WTC11 (cell line): ENCODE results near the gene LRSAM1. TPM values are rescaled to one million over a fixed set of nuclear protein-coding genes. Genes with fewer than 3 reads are reported as not detected.

Source experiments
- ATAC-seq: fragments of 200-7000 bp; cut with Tn5 transposase; 2 replicates; pipeline ENCODE4 v1.10.0; 2021; ENCODE audit warnings: mild to moderate bottlenecking, moderate library complexity
- CTCF ChIA-PET: fragments of 300-600 bp; sonication (Branson Sonifier 250); formaldehyde crosslinking; loops from one replicate; lab custom pipeline; 2021; ENCODE audit warnings: antibody characterized with exemption; lab: Charles Lee
- POLR2A ChIA-PET: fragments of 350-600 bp; sonication (Branson Sonifier 250); formaldehyde crosslinking; loops from one replicate; lab custom pipeline; 2021; ENCODE audit warnings: antibody characterized with exemption; lab: Charles Lee
- DNase-seq: peaks from one replicate; pipeline ENCODE4 v3.0.0; 2021; ENCODE audit warnings: low spot score
- H3K27ac Mint-ChIP-seq: 2 replicates; pipeline ENCODE4 v1.8.0; 2021; ENCODE audit warnings: mixed read lengths
- H3K27me3 Mint-ChIP-seq: 2 replicates; pipeline ENCODE4 v1.8.0; 2021; ENCODE audit warnings: low read depth, mild to moderate bottlenecking, moderate library complexity, mixed read lengths
- H3K36me3 Mint-ChIP-seq: 2 replicates; pipeline ENCODE4 v1.8.0; 2021; ENCODE audit warnings: mixed read lengths
- H3K4me1 Mint-ChIP-seq: 2 replicates; pipeline ENCODE4 v1.8.0; 2022; ENCODE audit warnings: mixed read lengths
- H3K4me3 Mint-ChIP-seq: 2 replicates; pipeline ENCODE4 v1.8.0; 2021; ENCODE audit warnings: mild to moderate bottlenecking, moderate library complexity, mixed read lengths
- H3K9me3 Mint-ChIP-seq: 2 replicates; pipeline ENCODE4 v1.8.0; 2021; ENCODE audit warnings: mixed read lengths
- ETV6 ChIP-seq: sonication (generic); formaldehyde crosslinking; IDR thresholded peaks from 2 replicates; pipeline ENCODE4 v1.8.1; 2022; ENCODE audit warnings: mild to moderate bottlenecking, missing genetic modification reagents
- FOXJ3 ChIP-seq: sonication (generic); formaldehyde crosslinking; IDR thresholded peaks from 2 replicates; pipeline ENCODE4 v1.9.0; 2021; ENCODE audit warnings: missing genetic modification reagents, mild to moderate bottlenecking, borderline replicate concordance
- GABPB1 ChIP-seq: sonication (generic); formaldehyde crosslinking; IDR thresholded peaks from 2 replicates; pipeline ENCODE4 v1.8.1; 2023; ENCODE audit warnings: mild to moderate bottlenecking, missing genetic modification reagents
- JAZF1 ChIP-seq: fragments of 250-450 bp; sonication (Bioruptor Pico); IDR thresholded peaks from 2 replicates; pipeline ENCODE4 v1.9.0; 2021; ENCODE audit warnings: moderate library complexity, mild to moderate bottlenecking, inconsistent platforms
- MXD4 ChIP-seq: fragments of 250-450 bp; sonication (Bioruptor Pico); IDR thresholded peaks from 2 replicates; pipeline ENCODE4 v1.8.0; 2021; ENCODE audit warnings: mild to moderate bottlenecking, moderate library complexity, borderline replicate concordance
- SP1 ChIP-seq: sonication (generic); formaldehyde crosslinking; conservative IDR thresholded peaks from 2 replicates; pipeline ENCODE4 v1.8.1; 2022; ENCODE audit warnings: missing genetic modification reagents
- TCF7 ChIP-seq: sonication (generic); formaldehyde crosslinking; IDR thresholded peaks from 2 replicates; pipeline ENCODE4 v1.8.0; 2022; ENCODE audit warnings: mild to moderate bottlenecking, low read depth, missing genetic modification reagents, moderate library complexity
- ZBTB21 ChIP-seq: sonication (generic); formaldehyde crosslinking; IDR thresholded peaks from 2 replicates; pipeline ENCODE4 v1.8.1; 2023; ENCODE audit warnings: mild to moderate bottlenecking, missing genetic modification reagents, borderline replicate concordance
- ZNF263 ChIP-seq: sonication (generic); formaldehyde crosslinking; IDR thresholded peaks from 2 replicates; pipeline ENCODE4 v1.8.1; 2022; ENCODE audit warnings: low read depth, mild to moderate bottlenecking, moderate library complexity, missing genetic modification reagents
- total RNA-seq: library from RNA; stranded (reverse); gene quantifications from 3 replicates; pipeline ENCODE4 v1.2.3, GENCODE V29; 2021
- TF ChIP-seq, protein P1 (sequence below): fragments of 250-450 bp; sonication (Bioruptor Pico); IDR thresholded peaks from 2 replicates; pipeline ENCODE4 v2.1.2; 2022; ENCODE audit warnings: mild to moderate bottlenecking, moderate library complexity
- TF ChIP-seq, protein P2 (sequence below): sonication (generic); formaldehyde crosslinking; IDR thresholded peaks from 2 replicates; pipeline ENCODE4 v1.8.1; 2023; ENCODE audit warnings: mild to moderate bottlenecking, missing genetic modification reagents, moderate library complexity
- TF ChIP-seq, protein P3 (sequence below): fragments of 250-450 bp; sonication (Bioruptor Pico); IDR thresholded peaks from 2 replicates; pipeline ENCODE4 v1.9.0; 2021; ENCODE audit warnings: moderate library complexity, mild to moderate bottlenecking, inconsistent platforms, borderline replicate concordance
- TF ChIP-seq, protein P4 (sequence below): fragments of 250-450 bp; sonication (Bioruptor Pico); IDR thresholded peaks from 2 replicates; pipeline ENCODE4 v1.8.0; 2021; ENCODE audit warnings: mild to moderate bottlenecking
- TF ChIP-seq, protein P5 (sequence below): fragments of 250-450 bp; sonication (Bioruptor Pico); IDR thresholded peaks from 2 replicates; pipeline ENCODE4 v1.9.0; 2021; ENCODE audit warnings: mild to moderate bottlenecking
- TF ChIP-seq, protein P6 (sequence below): sonication (generic); formaldehyde crosslinking; IDR thresholded peaks from 2 replicates; pipeline ENCODE4 v1.8.1; 2023; ENCODE audit warnings: mild to moderate bottlenecking, missing genetic modification reagents, borderline replicate concordance
- TF ChIP-seq, protein P7 (sequence below): sonication (generic); formaldehyde crosslinking; IDR thresholded peaks from 2 replicates; pipeline ENCODE4 v1.8.1; 2022; ENCODE audit warnings: mild to moderate bottlenecking, moderate library complexity, missing genetic modification reagents
- TF ChIP-seq, protein P8 (sequence below): sonication (generic); formaldehyde crosslinking; IDR thresholded peaks from 2 replicates; pipeline ENCODE4 v1.8.1; 2023; ENCODE audit warnings: mild to moderate bottlenecking, moderate library complexity, missing genetic modification reagents
- TF ChIP-seq, protein P9 (sequence below): sonication (generic); formaldehyde crosslinking; IDR thresholded peaks from 2 replicates; pipeline ENCODE4 v1.8.0; 2023; ENCODE audit warnings: mild to moderate bottlenecking, missing genetic modification reagents
- TF ChIP-seq, protein P10 (sequence below): sonication (generic); formaldehyde crosslinking; IDR thresholded peaks from 2 replicates; pipeline ENCODE4 v1.8.1; 2022; ENCODE audit warnings: mild to moderate bottlenecking, missing genetic modification reagents, moderate library complexity, borderline replicate concordance

LRSAM1 gene
- total RNA-seq, 1 experiment from 2014 or later, result 32.4 TPM

DNA sequence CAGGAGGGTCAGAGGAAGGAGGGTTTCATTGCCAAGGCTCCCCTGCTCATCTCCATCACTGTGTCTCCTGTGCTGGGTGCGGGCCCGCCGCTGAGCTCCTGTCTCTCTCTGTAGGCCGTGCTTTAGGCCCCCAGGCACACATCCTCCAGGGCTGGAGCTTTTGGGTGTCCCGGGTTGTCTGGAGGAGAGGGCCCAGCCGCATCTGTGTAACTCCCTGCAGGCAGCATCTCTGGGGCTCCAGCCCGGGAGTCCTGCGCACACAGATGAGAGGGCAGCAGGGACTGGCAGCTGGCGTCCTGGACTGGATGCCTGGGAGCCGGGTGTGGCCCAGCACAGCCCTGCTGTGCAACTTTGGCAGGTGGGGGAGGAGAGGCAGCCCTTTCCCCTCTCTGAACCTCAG lies 40.2 kb downstream of the LRSAM1 start:
- DNase-seq (no peak), ATAC-seq (no peak)
- Mint-ChIP-seq H3K36me3 (peaks cover 12% of the 10 kb centered on the region), H3K4me1 (peaks cover 5% of the 10 kb centered on the region), H3K9me3 (no peaks in the 10 kb centered on the region)
- TF ChIP-seq SP1, result no peak
- TF ChIP-seq ZBTB21, result no peak
- TF ChIP-seq, protein P1, sequence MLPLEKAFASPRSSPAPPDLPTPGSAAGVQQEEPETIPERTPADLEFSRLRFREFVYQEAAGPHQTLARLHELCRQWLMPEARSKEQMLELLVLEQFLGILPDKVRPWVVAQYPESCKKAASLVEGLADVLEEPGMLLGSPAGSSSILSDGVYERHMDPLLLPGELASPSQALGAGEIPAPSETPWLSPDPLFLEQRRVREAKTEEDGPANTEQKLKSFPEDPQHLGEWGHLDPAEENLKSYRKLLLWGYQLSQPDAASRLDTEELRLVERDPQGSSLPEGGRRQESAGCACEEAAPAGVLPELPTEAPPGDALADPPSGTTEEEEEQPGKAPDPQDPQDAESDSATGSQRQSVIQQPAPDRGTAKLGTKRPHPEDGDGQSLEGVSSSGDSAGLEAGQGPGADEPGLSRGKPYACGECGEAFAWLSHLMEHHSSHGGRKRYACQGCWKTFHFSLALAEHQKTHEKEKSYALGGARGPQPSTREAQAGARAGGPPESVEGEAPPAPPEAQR, result no peak
- TF ChIP-seq, protein P2, sequence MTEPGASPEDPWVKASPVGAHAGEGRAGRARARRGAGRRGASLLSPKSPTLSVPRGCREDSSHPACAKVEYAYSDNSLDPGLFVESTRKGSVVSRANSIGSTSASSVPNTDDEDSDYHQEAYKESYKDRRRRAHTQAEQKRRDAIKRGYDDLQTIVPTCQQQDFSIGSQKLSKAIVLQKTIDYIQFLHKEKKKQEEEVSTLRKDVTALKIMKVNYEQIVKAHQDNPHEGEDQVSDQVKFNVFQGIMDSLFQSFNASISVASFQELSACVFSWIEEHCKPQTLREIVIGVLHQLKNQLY, result no peak
- TF ChIP-seq, protein P3, sequence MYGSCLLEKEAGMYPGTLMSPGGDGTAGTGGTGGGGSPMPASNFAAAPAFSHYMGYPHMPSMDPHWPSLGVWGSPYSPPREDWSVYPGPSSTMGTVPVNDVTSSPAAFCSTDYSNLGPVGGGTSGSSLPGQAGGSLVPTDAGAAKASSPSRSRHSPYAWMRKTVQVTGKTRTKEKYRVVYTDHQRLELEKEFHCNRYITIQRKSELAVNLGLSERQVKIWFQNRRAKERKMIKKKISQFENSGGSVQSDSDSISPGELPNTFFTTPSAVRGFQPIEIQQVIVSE (CRISPR knock-in tag), result no peak
- TF ChIP-seq, all 79 proteins: peak for 0
- H3K4me3 Mint-ChIP-seq, result no peak overlapping the region
- POLR2A ChIA-PET, result no interaction called here
- CTCF ChIA-PET, result interaction anchor here (0.5 to 3.0 kb wide), 6 partner anchors 12 to 243 kb away, joined by 3 to 30 read pairs (median 10); partner anchors contain the start of gene TOR2A
- no peaks in the 10 kb centered on the region for H3K27me3 Mint-ChIP-seq
- no peak overlapping the region for H3K27ac Mint-ChIP-seq

DNA sequence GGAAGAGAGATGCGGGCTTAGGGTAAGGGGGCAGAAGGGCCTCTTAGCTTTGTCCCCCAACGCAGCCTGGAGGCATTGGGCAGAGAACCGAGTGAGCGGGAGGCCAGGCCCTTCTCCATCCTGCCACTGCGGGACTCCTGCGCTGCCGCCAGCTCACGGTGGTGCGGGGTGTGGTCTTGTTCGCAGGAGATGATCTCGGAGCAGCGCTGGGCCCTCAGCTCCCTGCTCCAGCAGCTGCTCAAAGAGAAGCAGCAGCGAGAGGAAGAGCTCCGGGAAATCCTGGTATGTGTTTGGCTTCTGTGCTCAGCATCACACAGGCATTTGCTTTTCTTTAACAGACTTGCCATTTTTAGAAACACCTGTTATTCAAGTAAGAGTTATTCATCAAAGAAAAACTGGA lies 41.3 kb downstream of the LRSAM1 start:
- CTCF ChIA-PET, result interaction anchor here (0.7 to 2.0 kb wide), 5 partner anchors 11 to 242 kb away, joined by 3 to 8 read pairs (median 3); partner anchors contain the start of gene TOR2A
- POLR2A ChIA-PET, result interaction anchor here (0.6 kb wide), 1 partner anchor 36 kb away, joined by 3 read pairs; no protein-coding TSS in a partner anchor
- TF ChIP-seq, protein P4, sequence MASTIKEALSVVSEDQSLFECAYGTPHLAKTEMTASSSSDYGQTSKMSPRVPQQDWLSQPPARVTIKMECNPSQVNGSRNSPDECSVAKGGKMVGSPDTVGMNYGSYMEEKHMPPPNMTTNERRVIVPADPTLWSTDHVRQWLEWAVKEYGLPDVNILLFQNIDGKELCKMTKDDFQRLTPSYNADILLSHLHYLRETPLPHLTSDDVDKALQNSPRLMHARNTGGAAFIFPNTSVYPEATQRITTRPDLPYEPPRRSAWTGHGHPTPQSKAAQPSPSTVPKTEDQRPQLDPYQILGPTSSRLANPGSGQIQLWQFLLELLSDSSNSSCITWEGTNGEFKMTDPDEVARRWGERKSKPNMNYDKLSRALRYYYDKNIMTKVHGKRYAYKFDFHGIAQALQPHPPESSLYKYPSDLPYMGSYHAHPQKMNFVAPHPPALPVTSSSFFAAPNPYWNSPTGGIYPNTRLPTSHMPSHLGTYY (CRISPR knock-in tag), result no peak
- TF ChIP-seq ETV6 (CRISPR knock-in tag) (no peak), ZNF263 (CRISPR knock-in tag) (no peak), GABPB1 (CRISPR knock-in tag) (no peak), FOXJ3 (CRISPR knock-in tag) (no peak), MXD4 (CRISPR knock-in tag) (no peak), TCF7 (no peak), JAZF1 (CRISPR knock-in tag) (no peak)
- TF ChIP-seq, protein P5, sequence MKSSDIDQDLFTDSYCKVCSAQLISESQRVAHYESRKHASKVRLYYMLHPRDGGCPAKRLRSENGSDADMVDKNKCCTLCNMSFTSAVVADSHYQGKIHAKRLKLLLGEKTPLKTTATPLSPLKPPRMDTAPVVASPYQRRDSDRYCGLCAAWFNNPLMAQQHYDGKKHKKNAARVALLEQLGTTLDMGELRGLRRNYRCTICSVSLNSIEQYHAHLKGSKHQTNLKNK (CRISPR knock-in tag), result no peak
- TF ChIP-seq, protein P6, sequence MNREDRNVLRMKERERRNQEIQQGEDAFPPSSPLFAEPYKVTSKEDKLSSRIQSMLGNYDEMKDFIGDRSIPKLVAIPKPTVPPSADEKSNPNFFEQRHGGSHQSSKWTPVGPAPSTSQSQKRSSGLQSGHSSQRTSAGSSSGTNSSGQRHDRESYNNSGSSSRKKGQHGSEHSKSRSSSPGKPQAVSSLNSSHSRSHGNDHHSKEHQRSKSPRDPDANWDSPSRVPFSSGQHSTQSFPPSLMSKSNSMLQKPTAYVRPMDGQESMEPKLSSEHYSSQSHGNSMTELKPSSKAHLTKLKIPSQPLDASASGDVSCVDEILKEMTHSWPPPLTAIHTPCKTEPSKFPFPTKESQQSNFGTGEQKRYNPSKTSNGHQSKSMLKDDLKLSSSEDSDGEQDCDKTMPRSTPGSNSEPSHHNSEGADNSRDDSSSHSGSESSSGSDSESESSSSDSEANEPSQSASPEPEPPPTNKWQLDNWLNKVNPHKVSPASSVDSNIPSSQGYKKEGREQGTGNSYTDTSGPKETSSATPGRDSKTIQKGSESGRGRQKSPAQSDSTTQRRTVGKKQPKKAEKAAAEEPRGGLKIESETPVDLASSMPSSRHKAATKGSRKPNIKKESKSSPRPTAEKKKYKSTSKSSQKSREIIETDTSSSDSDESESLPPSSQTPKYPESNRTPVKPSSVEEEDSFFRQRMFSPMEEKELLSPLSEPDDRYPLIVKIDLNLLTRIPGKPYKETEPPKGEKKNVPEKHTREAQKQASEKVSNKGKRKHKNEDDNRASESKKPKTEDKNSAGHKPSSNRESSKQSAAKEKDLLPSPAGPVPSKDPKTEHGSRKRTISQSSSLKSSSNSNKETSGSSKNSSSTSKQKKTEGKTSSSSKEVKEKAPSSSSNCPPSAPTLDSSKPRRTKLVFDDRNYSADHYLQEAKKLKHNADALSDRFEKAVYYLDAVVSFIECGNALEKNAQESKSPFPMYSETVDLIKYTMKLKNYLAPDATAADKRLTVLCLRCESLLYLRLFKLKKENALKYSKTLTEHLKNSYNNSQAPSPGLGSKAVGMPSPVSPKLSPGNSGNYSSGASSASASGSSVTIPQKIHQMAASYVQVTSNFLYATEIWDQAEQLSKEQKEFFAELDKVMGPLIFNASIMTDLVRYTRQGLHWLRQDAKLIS (CRISPR knock-in tag), result no peak
- TF ChIP-seq, protein P7, sequence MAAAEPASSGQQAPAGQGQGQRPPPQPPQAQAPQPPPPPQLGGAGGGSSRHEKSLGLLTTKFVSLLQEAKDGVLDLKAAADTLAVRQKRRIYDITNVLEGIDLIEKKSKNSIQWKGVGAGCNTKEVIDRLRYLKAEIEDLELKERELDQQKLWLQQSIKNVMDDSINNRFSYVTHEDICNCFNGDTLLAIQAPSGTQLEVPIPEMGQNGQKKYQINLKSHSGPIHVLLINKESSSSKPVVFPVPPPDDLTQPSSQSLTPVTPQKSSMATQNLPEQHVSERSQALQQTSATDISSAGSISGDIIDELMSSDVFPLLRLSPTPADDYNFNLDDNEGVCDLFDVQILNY (CRISPR knock-in tag), result no peak
- TF ChIP-seq, protein P8, sequence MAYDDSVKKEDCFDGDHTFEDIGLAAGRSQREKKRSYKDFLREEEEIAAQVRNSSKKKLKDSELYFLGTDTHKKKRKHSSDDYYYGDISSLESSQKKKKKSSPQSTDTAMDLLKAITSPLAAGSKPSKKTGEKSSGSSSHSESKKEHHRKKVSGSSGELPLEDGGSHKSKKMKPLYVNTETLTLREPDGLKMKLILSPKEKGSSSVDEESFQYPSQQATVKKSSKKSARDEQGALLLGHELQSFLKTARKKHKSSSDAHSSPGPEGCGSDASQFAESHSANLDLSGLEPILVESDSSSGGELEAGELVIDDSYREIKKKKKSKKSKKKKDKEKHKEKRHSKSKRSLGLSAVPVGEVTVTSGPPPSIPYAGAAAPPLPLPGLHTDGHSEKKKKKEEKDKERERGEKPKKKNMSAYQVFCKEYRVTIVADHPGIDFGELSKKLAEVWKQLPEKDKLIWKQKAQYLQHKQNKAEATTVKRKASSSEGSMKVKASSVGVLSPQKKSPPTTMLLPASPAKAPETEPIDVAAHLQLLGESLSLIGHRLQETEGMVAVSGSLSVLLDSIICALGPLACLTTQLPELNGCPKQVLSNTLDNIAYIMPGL (CRISPR knock-in tag), result no peak
- TF ChIP-seq, protein P9, sequence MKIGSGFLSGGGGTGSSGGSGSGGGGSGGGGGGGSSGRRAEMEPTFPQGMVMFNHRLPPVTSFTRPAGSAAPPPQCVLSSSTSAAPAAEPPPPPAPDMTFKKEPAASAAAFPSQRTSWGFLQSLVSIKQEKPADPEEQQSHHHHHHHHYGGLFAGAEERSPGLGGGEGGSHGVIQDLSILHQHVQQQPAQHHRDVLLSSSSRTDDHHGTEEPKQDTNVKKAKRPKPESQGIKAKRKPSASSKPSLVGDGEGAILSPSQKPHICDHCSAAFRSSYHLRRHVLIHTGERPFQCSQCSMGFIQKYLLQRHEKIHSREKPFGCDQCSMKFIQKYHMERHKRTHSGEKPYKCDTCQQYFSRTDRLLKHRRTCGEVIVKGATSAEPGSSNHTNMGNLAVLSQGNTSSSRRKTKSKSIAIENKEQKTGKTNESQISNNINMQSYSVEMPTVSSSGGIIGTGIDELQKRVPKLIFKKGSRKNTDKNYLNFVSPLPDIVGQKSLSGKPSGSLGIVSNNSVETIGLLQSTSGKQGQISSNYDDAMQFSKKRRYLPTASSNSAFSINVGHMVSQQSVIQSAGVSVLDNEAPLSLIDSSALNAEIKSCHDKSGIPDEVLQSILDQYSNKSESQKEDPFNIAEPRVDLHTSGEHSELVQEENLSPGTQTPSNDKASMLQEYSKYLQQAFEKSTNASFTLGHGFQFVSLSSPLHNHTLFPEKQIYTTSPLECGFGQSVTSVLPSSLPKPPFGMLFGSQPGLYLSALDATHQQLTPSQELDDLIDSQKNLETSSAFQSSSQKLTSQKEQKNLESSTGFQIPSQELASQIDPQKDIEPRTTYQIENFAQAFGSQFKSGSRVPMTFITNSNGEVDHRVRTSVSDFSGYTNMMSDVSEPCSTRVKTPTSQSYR (CRISPR knock-in tag), result no peak
- TF ChIP-seq, protein P10, sequence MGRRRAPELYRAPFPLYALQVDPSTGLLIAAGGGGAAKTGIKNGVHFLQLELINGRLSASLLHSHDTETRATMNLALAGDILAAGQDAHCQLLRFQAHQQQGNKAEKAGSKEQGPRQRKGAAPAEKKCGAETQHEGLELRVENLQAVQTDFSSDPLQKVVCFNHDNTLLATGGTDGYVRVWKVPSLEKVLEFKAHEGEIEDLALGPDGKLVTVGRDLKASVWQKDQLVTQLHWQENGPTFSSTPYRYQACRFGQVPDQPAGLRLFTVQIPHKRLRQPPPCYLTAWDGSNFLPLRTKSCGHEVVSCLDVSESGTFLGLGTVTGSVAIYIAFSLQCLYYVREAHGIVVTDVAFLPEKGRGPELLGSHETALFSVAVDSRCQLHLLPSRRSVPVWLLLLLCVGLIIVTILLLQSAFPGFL (CRISPR knock-in tag), result no peak

More for the DNA sequence above, 41.3 kb downstream of the LRSAM1 start:
- Mint-ChIP-seq H3K27ac (no peak overlapping the region; the same call in 1 of the 2 replicates), H3K36me3 (peaks cover 13% of the 10 kb centered on the region), H3K9me3 (no peaks in the 10 kb centered on the region), H3K4me1 (peaks cover 5% of the 10 kb centered on the region), H3K27me3 (no peaks in the 10 kb centered on the region), H3K4me3 (no peak overlapping the region)
- DNase-seq, result no peak
- no peak for ATAC-seq
